NCI-H748 (cell line): ENCODE results near the gene DDX25.

ENCODE experiments used
- DNase-seq: peaks from one replicate; lab custom pipeline; 2025; ENCODE audit not compliant: unreplicated experiment; lab: John Stamatoyannopoulos, UW

Gene DDX25

GRCh38 chr11:125968354-125968753 is 64.0 kb downstream of the DDX25 start:
- no peak for DNase-seq

DNA sequence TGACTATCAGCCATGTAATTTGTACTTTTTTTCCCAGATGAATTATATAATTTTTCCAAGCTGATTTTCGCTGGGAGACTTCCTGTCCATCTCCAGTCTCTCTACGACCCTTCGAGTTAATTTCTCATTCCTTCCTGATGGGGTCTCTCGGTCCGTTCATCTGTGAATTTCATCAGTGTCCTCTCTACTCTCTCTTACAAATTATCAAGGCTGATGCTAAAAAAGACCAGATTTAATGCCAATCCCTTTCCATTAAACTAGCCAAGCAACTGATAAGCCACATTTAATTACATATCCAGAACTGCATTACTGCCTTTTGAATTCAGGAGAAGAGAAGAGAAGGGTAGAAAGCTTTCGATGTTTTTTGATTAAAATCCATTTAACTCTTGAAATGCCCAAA is 67.3 kb downstream of the DDX25 start:
- DNase-seq = no peak

GRCh38 chr11:125974284-125974683 is 70.0 kb downstream of the DDX25 start:
- DNase-seq = no peak

GRCh38 chr11:125975634-125976033 is 71.3 kb downstream of the DDX25 start:
- no peak for DNase-seq

GRCh38 chr11:125976156-125976555 is 71.8 kb downstream of the DDX25 start:
- no peak for DNase-seq

DNA sequence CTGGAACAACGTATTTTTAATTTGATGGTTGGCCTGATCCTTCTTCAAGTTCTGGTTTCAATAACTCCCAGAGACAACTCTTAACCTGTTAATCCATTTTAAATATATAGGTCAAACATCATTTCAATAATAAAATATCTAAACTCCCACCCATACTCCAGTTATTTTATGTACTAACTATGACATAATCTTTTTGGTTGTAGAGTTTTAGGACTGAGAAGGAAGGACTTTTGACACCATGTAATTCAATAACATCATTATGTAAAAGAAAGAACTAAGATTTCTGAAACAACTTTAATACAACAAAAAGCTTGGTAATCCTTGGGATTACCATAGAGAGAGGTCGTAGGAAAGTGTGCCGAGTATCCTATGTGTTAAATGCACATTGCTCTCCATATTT is 73.0 kb downstream of the DDX25 start:
- no peak for DNase-seq

DNA sequence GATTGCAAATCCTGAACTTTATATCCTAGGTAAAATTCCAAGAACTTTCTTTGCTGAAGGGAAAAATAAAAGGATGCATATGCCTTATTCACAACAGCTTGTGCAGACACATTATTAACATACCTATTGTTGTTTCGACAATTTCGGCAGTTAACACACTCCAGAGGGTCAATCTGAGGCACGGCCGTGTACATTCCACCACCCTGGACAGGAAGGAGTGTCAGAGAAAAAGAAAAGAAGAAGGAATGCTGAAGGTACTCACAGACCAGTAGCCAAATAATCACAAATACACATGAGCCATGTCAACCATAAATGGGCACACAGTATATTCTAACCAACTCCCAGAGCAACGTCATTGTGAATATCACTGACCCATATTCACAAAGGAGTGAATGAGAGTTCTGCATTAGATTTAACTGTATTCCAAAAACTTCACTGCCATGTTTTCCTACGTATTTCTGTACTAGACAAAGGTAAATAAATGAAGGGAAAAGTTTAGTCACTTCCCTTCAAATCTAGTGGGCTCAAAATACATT is 73.9 kb downstream of the DDX25 start:
- DNase-seq = no peak
